Ectodermal cell (in vitro differentiated cells): Measurements from ENCODE around the gene SLC13A4.
A peak's percentile ranks its signal among the peaks of the same experiment; 100 is the strongest.
"Not testable (repeated sequence)": the region's sequence is repeated elsewhere in the genome, so short reads cannot be mapped to it uniquely, and the experiment has no call there.

Experiments used
- H3K27ac ChIP-seq: 2 replicates; pipeline ENCODE4 v1.7.0; 2013; ENCODE audit warnings: mild to moderate bottlenecking, low read depth, low read length; ENCODE audit not compliant: insufficient read depth, poor library complexity, severe bottlenecking
- H3K27me3 ChIP-seq: 2 replicates; pipeline ENCODE4 v1.7.0; 2013; ENCODE audit warnings: mild to moderate bottlenecking, low read length; ENCODE audit not compliant: insufficient read depth, control insufficient read depth, poor library complexity, severe bottlenecking
- H3K36me3 ChIP-seq: one replicate; pipeline ENCODE4 v1.7.0; 2013; ENCODE audit warnings: low read length; ENCODE audit not compliant: control insufficient read depth, insufficient read depth
- H3K4me1 ChIP-seq: one replicate; pipeline ENCODE4 v1.7.0; 2013; ENCODE audit warnings: low read length; ENCODE audit not compliant: control insufficient read depth, insufficient read depth
- H3K4me3 ChIP-seq: 2 replicates; pipeline ENCODE4 v1.7.0; 2013; ENCODE audit warnings: low read depth, low read length, control low read depth; ENCODE audit not compliant: insufficient read depth
- H3K9me3 ChIP-seq: 2 replicates; pipeline ENCODE4 v1.7.0; 2013; ENCODE audit warnings: mild to moderate bottlenecking, low read length, moderate library complexity; ENCODE audit not compliant: control insufficient read depth
- WGBS, 2 experiments: methylation state at CpG; one replicate each; pipeline ENCODE4 v1.1.7; 2013; ENCODE audit warnings: missing lambda C conversion rate in 2 of 2; 5-methylcytosine and 5-hydroxymethylcytosine counted together

SLC13A4 gene

GRCh38 chr7:135697276-135698049 is 30.5 kb downstream of the SLC13A4 start:
- Histone ChIP-seq H3K4me3 (no peak overlapping the region), H3K27ac (peak overlapping the region; percentile 33)
- 50 to 63% methylated on average over 8 of the region's 8 CpGs for WGBS, 2 experiments

GRCh38 chr7:135693558-135693957 is 34.4 kb downstream of the SLC13A4 start:
- no peak overlapping the region for H3K27ac ChIP-seq

More at GRCh38 chr7:135697276-135698049, 30.5 kb downstream of the SLC13A4 start:
- H3K36me3 ChIP-seq, result no peaks in the 10 kb centered on the region
- no peaks in the 10 kb centered on the region for H3K9me3 ChIP-seq
- no peaks in the 10 kb centered on the region for H3K27me3 ChIP-seq
- no peaks in the 10 kb centered on the region for H3K4me1 ChIP-seq

GRCh38 chr7:135692606-135693005 is 35.4 kb downstream of the SLC13A4 start:
- H3K4me3 ChIP-seq, H3K27ac ChIP-seq, H3K4me1 ChIP-seq, H3K27me3 ChIP-seq, H3K9me3 ChIP-seq, H3K36me3 ChIP-seq: not testable (repeated sequence)
- 93 to 95% methylated on average over 7 of the region's 7 CpGs for WGBS, 2 experiments

More at GRCh38 chr7:135693558-135693957, 34.4 kb downstream of the SLC13A4 start:
- H3K4me1 ChIP-seq, result no peaks in the 10 kb centered on the region
- no peak overlapping the region for H3K4me3 ChIP-seq
- no peaks in the 10 kb centered on the region for H3K9me3 ChIP-seq
- 94 to 97% methylated on average over 4 of the region's 4 CpGs for WGBS, 2 experiments
- H3K27me3 ChIP-seq, result no peaks in the 10 kb centered on the region
- H3K36me3 ChIP-seq, result no peaks in the 10 kb centered on the region

DNA sequence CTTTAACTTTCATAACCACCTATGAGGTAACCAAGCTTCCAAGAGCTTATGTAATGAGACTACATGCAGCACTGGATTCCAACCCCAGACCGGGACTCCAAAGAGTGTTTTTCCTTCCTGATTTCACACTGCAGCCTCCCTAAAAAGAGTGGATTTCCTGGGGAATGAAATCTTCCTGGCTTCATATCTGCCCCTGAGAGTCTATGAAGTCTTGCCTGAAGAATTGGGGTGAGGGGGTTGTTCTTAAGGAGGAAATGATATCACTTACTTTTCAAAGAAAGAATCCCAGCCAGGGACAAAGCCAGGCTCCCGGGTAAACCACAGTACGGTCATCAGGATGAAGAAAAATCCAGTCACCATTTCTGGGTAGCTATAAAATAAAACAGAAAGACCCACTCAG is 35.9 kb downstream of the SLC13A4 start:
- Histone ChIP-seq H3K4me1 (no peaks in the 10 kb centered on the region), H3K27me3 (no peaks in the 10 kb centered on the region), H3K36me3 (no peaks in the 10 kb centered on the region), H3K27ac (no peak overlapping the region), H3K4me3 (no peak overlapping the region), H3K9me3 (no peaks in the 10 kb centered on the region)
- 93 to 95% methylated on average over 3 of the region's 3 CpGs for WGBS, 2 experiments

- Histone ChIP-seq H3K27me3 (no peaks in the 10 kb centered on the region), H3K4me1 (no peaks in the 10 kb centered on the region), H3K27ac (no peak overlapping the region), H3K9me3 (no peaks in the 10 kb centered on the region), H3K36me3 (no peaks in the 10 kb centered on the region), H3K4me3 (no peak overlapping the region)
- 92 to 93% methylated on average over 3 of the region's 3 CpGs for WGBS, 2 experiments
Measured at GRCh38 chr7:135690566-135690965, 37.4 kb downstream of the SLC13A4 start.

- H3K4me3 ChIP-seq, result no peak overlapping the region
- H3K36me3 ChIP-seq, result no peaks in the 10 kb centered on the region
- H3K9me3 ChIP-seq, result no peaks in the 10 kb centered on the region
- 0% methylated on average over 1 of the region's 1 CpG for WGBS, 2 experiments
- H3K27ac ChIP-seq, result no peak overlapping the region
- no peaks in the 10 kb centered on the region for H3K27me3 ChIP-seq
- H3K4me1 ChIP-seq, result no peaks in the 10 kb centered on the region
Measured at GRCh38 chr7:135687466-135687865, 40.5 kb downstream of the SLC13A4 start.

DNA sequence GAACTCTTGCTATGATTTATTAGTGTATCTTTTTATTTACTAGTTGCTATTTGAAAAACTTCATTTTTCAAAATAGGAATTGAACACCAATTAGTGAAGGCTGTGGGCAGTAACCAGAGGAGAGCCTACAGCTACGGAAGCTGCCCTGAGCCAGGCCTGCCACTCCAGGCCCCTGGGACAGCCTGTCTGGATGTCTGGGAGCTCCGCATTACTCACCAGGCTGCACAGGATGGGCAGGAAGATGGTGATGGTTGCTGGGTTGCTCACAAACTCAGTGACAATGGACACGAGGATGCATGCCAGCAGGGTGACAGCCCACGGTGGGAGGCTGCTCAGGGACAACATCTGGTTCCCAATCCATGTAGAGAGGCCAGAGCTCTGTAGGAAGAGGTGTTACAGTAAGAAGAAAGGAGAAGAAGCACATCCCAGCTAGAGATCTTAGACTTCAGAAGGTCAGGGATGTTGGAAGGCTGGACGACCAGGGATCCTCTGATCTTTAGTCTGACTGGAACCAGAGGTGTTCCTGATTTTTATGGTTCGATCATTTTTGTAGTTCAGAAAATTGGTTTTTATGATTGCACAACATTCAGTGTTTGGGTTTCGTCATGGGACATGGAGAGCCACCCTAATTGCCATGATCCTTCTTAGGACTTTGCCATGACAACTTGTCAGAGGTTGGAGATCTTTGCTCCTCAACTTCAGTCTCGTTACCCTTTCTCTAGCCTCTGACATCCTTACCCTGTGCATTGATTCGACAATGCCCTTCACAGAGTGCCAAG is 42.5 kb downstream of the SLC13A4 start:
- H3K9me3 ChIP-seq, result no peaks in the 10 kb centered on the region
- H3K4me3 ChIP-seq, result no peak overlapping the region
- no peak overlapping the region for H3K27ac ChIP-seq
- H3K27me3 ChIP-seq, result no peaks in the 10 kb centered on the region
- H3K4me1 ChIP-seq, result no peaks in the 10 kb centered on the region
- WGBS, 2 experiments, result 89 to 92% methylated on average over 9 of the region's 9 CpGs
- no peaks in the 10 kb centered on the region for H3K36me3 ChIP-seq

- Histone ChIP-seq H3K4me1 (no peaks in the 10 kb centered on the region), H3K4me3 (no peak overlapping the region), H3K27ac (no peak overlapping the region), H3K27me3 (no peaks in the 10 kb centered on the region), H3K9me3 (no peaks in the 10 kb centered on the region), H3K36me3 (no peaks in the 10 kb centered on the region)
- 94 to 95% methylated on average over 5 of the region's 5 CpGs for WGBS, 2 experiments
Measured at GRCh38 chr7:135684699-135685098, 43.3 kb downstream of the SLC13A4 start.

- Histone ChIP-seq H3K9me3 (no peaks in the 10 kb centered on the region), H3K36me3 (no peaks in the 10 kb centered on the region), H3K4me3 (no peak overlapping the region), H3K27me3 (no peaks in the 10 kb centered on the region), H3K4me1 (no peaks in the 10 kb centered on the region), H3K27ac (no peak overlapping the region)
- 85 to 87% methylated on average over 3 of the region's 3 CpGs for WGBS, 2 experiments
Measured at GRCh38 chr7:135684136-135684535, 43.9 kb downstream of the SLC13A4 start.

DNA sequence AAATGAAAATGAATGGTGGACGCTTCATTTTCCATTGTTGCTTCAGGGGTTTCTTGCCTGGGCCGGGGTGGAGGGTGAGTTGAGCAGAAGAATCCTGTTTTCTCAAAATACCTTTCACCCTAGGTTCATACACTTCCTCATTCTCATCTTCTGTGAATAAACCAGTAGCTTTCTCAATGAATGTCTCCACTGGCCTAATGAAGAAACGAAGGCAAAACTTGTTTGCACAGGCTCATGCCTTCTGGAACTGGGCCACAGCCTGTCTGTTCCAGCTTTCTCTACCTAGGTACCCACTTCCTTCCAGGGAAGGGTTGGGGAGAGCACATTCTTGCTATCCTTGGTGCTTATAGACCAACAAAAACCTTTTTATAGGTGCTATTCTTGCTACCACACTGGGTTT is 44.4 kb downstream of the SLC13A4 start:
- no peaks in the 10 kb centered on the region for H3K4me1 ChIP-seq
- no peaks in the 10 kb centered on the region for H3K9me3 ChIP-seq
- H3K4me3 ChIP-seq, result no peak overlapping the region
- no peaks in the 10 kb centered on the region for H3K36me3 ChIP-seq
- H3K27me3 ChIP-seq, result no peaks in the 10 kb centered on the region
- 96 to 97% methylated on average over 3 of the region's 3 CpGs for WGBS, 2 experiments
- H3K27ac ChIP-seq, result no peak overlapping the region
